Tibial artery (tissue), 4 donors: Measurements from ENCODE around the gene C2orf68.

Source experiments
- DNase-seq, 2 donors: peaks; one replicate each; pipeline ENCODE4 v3.0.0-alpha.2; 2019
- H3K27ac ChIP-seq, 2 donors: fragments of 200-600 bp; sonication (generic) in 1 of 2; 1 replicate in 1 of 2; 2 replicates in 1 of 2; pipeline ENCODE4 v1.5.1; 2018 to 2019; ENCODE audit warnings: mild to moderate bottlenecking in 1 of 2
- H3K27me3 ChIP-seq, 2 donors: fragments of 200-600 bp; sonication (generic) in 1 of 2; one replicate each; pipeline versions ENCODE4 v1.5.1 to v1.6.0; 2016 to 2019
- H3K36me3 ChIP-seq, 3 donors: fragments of 200-600 bp; sonication (generic) in 2 of 3; one replicate each; pipeline ENCODE4 v1.5.1; 2016 to 2019; ENCODE audit warnings: mild to moderate bottlenecking in 2 of 3
- H3K4me1 ChIP-seq, 4 donors: fragments of 200-600 bp; sonication (generic) in 2 of 4; 1 replicate in 3 of 4; 2 replicates in 1 of 4; pipeline ENCODE4 v1.5.1; 2016 to 2019
- H3K4me3 ChIP-seq, 2 donors: fragments of 200-600 bp; sonication (generic) in 1 of 2; 1 replicate in 1 of 2; 2 replicates in 1 of 2; pipeline ENCODE4 v1.5.1; 2018 to 2019; ENCODE audit warnings: mild to moderate bottlenecking in 2 of 2
- H3K9me3 ChIP-seq, 3 donors: fragments of 200-600 bp; sonication (generic) in 1 of 3; one replicate each; pipeline ENCODE4 v1.5.1; 2016 to 2019
- intact Hi-C: fragments of 100-400 bp; cut with DNase I; formaldehyde crosslinking; loops from one replicate; pipeline ENCODE4 v1.15.0; 2023; ENCODE audit warnings: low total_unique reads
- TF ChIP-seq, protein P1 (sequence below), 2 experiments: fragments of 200-600 bp in 1 of 2; fragments of 450-650 bp in 1 of 2; IDR thresholded peaks; one replicate each; pipeline ENCODE4 v1.5.1; 2017 to 2019; ENCODE audit warnings: antibody characterized with exemption in 2 of 2, mild to moderate bottlenecking in 1 of 2, moderate library complexity in 1 of 2

The C2orf68 gene

DNA sequence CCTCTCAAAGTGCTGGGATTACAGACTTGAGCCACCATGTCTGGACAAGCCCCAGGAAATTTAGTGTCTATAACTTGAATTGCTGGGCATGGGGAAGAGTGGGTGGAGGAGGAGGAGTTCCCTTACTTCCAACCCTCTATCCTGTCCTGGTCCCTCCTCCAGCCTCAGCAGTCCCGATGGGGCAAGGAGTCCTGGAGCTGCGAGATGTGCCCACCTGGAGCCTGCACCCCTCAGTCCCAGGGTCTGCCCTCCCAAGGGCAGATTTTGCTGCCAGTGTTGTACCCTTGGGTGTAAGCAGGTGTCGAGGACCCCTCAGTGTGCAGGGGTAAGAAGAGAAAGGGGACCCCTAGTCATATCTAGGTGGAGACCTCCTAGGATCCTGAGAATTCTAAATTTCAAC, 31.7 kb downstream of the C2orf68 start:
- H3K36me3 ChIP-seq = peaks cover 0 to 7% (median 0%) of the 10 kb centered on the region in 3 donors
- H3K27me3 ChIP-seq = no peaks in the 10 kb centered on the region
- H3K4me3 ChIP-seq = no peak overlapping the region
- intact Hi-C loops = no loop called here
- TF ChIP-seq, protein P1, sequence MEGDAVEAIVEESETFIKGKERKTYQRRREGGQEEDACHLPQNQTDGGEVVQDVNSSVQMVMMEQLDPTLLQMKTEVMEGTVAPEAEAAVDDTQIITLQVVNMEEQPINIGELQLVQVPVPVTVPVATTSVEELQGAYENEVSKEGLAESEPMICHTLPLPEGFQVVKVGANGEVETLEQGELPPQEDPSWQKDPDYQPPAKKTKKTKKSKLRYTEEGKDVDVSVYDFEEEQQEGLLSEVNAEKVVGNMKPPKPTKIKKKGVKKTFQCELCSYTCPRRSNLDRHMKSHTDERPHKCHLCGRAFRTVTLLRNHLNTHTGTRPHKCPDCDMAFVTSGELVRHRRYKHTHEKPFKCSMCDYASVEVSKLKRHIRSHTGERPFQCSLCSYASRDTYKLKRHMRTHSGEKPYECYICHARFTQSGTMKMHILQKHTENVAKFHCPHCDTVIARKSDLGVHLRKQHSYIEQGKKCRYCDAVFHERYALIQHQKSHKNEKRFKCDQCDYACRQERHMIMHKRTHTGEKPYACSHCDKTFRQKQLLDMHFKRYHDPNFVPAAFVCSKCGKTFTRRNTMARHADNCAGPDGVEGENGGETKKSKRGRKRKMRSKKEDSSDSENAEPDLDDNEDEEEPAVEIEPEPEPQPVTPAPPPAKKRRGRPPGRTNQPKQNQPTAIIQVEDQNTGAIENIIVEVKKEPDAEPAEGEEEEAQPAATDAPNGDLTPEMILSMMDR (IDR thresholded peaks at IDR 0.05) = no peak
- peaks cover 0 to 34% (median 17%) of the 10 kb centered on the region in 4 donors for H3K4me1 ChIP-seq
- peak overlapping the region in 1 of 2 donors; percentile 50 for H3K27ac ChIP-seq
- no peaks in the 10 kb centered on the region for H3K9me3 ChIP-seq
- DNase-seq = no peak

DNA sequence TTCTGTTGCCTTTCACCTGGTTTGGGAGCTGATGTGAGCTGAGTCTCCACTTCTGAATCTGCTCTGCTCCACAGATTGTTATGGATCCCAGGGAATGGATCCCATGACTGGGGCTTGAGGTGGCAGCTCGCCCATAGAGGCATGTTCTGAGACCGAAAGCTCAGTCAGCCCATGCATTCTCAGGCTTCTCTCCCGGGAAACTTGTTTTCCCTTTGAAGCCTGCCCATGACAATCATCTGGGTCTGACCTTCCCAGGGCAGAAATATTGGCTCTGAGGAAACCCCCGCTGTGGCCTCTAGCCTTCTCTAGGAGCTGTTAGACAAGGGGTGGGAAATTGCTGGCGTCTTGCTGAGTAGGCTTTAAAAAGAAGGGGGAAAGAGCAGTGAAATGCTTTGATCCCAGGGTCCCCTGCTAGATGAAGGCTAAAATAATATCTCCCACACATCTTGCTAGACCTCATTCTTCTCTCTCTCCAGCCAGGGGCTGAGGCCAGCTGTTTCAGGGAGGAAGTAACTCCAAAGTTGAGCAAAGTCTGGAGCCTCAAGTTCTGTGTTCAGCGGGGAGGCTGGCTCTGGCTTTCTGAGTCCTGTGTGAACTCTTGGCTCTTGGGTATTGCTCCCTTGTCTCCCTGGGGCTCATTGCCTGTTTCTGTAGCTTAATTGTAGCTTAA, 32.5 kb downstream of the C2orf68 start:
- H3K27ac ChIP-seq = peak overlapping the region; percentile 50 to 55
- no peaks in the 10 kb centered on the region for H3K27me3 ChIP-seq
- H3K4me3 ChIP-seq = no peak overlapping the region
- intact Hi-C loops = no loop called here
- DNase-seq = peak in 1 of 2 donors; percentile 68
- H3K36me3 ChIP-seq = peaks cover 0 to 7% (median 0%) of the 10 kb centered on the region in 3 donors
- peaks cover 0 to 26% (median 10%) of the 10 kb centered on the region in 4 donors for H3K4me1 ChIP-seq
- TF ChIP-seq, protein P1 (IDR thresholded peaks at IDR 0.05) = no peak
- no peaks in the 10 kb centered on the region for H3K9me3 ChIP-seq

DNA sequence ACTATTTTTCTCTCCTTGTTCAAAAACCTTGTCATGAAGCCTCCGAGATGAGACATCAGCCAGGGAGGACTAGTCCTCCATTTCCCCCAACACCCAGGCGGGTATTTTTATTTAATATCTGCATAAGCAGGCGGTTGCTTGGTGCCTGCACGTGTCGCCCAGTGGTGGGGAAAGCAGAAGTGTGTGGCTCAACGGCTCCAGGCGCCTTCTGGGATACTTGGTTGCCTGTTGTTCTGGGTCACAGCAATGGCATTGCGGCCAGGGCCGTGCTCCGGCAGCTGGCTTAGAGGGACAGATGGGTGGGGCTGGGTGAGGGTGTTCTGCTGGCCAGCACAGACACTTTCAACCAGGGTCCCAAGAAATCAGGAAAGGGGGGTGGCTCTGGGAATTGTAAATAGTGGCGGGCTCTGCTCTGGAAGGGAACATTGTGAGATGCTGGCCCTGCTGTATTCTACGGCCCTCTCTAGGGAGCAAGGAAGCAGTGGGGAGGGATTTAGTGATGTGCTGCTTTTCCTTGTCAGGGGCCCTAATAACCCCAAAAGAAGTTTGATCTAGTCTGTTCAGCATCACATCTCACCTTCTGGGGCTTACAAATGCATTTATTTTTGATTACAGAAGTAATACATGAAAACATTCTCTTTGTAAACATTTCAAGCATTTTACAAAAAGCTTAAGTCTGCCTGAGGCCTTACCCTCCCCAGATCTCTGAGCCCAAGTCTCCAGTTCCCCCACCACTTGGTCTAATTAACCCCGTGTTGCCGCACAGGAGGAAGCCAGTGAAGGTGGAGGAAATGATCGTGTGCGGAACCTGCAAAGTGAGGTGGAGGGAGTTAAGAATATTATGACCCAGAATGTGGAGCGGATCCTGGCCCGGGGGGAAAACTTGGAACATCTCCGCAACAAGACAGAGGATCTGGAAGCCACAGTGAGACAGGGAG, 33.4 kb downstream of the C2orf68 start:
- Histone ChIP-seq H3K4me1 (peaks cover 0 to 23% (median 10%) of the 10 kb centered on the region in 4 donors), H3K9me3 (no peaks in the 10 kb centered on the region), H3K27ac (peak overlapping the region; percentile 50 to 55), H3K36me3 (peaks cover 0 to 7% (median 0%) of the 10 kb centered on the region in 3 donors), H3K27me3 (no peaks in the 10 kb centered on the region), H3K4me3 (peak overlapping the region; percentile 27 to 33)
- intact Hi-C loops = no loop called here
- TF ChIP-seq, protein P1 (IDR thresholded peaks at IDR 0.05) = no peak
- DNase-seq = peak; percentile 73 to 80

DNA sequence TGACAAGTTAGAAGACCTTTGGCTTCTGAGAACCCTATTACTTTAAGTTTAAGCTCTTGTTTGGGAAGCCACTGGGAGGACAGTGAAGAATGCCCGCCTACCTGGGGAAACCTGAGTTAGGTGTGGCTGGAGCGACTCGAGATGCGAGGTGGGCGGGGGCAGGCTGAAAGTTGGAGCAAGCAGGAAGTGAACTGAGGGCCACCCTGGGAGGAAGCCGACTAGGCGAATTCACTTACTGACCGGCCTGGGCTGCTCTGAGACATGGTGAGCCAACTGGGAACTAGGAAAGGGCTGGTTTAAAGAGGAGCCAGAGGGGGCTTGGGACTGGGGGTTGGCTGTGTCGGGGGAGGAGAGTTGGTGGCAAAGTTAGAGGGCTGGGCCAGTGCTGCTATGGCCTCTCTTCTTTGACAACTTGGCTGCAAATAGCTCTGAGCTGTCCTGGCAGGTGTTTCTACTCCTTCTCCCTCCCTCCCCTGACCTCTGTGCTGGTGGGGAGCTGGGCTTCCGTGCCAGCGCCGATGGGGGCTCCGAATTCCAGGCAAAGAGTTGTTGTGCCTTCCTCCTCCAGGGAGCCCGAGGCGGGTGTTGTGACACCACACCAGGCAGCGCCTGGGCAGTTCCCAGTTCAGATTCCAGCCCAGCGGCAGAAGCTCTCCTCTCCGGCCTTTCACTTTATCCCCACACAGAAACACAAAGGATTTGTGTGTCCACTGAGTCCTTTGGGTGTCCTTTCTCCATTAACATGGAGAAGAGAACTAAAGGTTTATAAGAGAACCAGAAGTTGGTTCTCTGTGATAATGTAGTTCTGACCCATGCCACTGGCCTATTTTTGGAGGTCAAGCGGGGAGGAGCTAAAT, 34.3 kb downstream of the C2orf68 start, which contains the start of gene VAMP8:
Gene VAMP8 (plus strand): TSS at position 201 of the 857 bp plus-strand sequence. CDS start 61 bp downstream, at position 262.
- intact Hi-C loops = no loop called here
- H3K36me3 ChIP-seq = peaks cover 0 to 7% (median 0%) of the 10 kb centered on the region in 3 donors
- no peaks in the 10 kb centered on the region for H3K9me3 ChIP-seq
- peak within 1 kb of the TSS; percentile 27 to 33 for H3K4me3 ChIP-seq
- H3K27ac ChIP-seq = peak within 1 kb of the TSS; percentile 50 to 55
- H3K27me3 ChIP-seq = no peaks in the 10 kb centered on the region
- H3K4me1 ChIP-seq = peaks cover 0 to 23% (median 10%) of the 10 kb centered on the region in 4 donors
- TF ChIP-seq, protein P1 (IDR thresholded peaks at IDR 0.05) = no peak
- peak in 1 of 2 donors; percentile 57 for DNase-seq

DNA sequence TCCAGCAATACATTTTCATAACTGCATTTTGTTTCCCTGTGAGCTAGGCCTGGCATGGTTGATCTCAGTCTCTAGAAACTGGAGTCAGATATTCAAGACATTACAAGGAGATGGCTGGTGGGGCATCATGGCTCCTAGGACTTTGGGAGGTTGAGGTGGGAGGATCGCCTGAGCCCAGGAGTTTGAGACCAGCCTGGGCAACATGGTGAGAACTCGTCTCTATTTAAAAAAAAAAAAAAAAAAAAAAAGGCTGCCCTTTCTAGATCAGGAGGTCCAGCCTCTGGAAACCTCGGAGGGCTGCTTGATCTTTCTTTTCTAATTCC, 34.8 kb downstream of the C2orf68 start:
- Histone ChIP-seq H3K36me3 (peaks cover 0 to 6% (median 0%) of the 10 kb centered on the region in 3 donors), H3K4me3 (no peak overlapping the region), H3K27me3 (no peaks in the 10 kb centered on the region), H3K27ac (peak overlapping the region in 1 of 2 donors; percentile 50), H3K4me1 (peaks cover 0 to 23% (median 10%) of the 10 kb centered on the region in 4 donors), H3K9me3 (no peaks in the 10 kb centered on the region)
- DNase-seq = no peak
- intact Hi-C loops = no loop called here
- TF ChIP-seq, protein P1 (IDR thresholded peaks at IDR 0.05) = no peak
